Lung (tissue), 12 donors: Measurements from ENCODE around the gene HUNK. TPM values are rescaled to one million over a fixed set of nuclear protein-coding genes. Genes with fewer than 3 reads are reported as not detected.

Experiments used
- ATAC-seq: fragments of 200-7000 bp; cut with Tn5 transposase; one replicate; pipeline ENCODE4 v1.9.1; 2020; ENCODE audit warnings: moderate number of reproducible peaks; ENCODE audit not compliant: insufficient read depth, low FRiP score
- DNase-seq, 3 donors: peaks; one replicate each; pipeline ENCODE4 v3.0.0-alpha.2; 2013 to 2017
- H3K27ac ChIP-seq, 2 donors: one replicate each; pipeline ENCODE4 v1.5.1; 2013; ENCODE audit warnings: mild to moderate bottlenecking in 2 of 2, moderate library complexity in 2 of 2, control low read depth in 1 of 2, inconsistent platforms in 1 of 2, low read depth in 1 of 2, low read length in 1 of 2
- H3K27me3 ChIP-seq, 3 donors: one replicate each; pipeline ENCODE4 v1.5.1; 2013; ENCODE audit warnings: low read length in 2 of 3; ENCODE audit not compliant: control insufficient read depth in 3 of 3, insufficient read depth in 3 of 3
- H3K36me3 ChIP-seq, 4 donors: one replicate each; pipeline ENCODE4 v1.5.1; 2013; ENCODE audit warnings: low read length in 4 of 4, mild to moderate bottlenecking in 1 of 4, moderate library complexity in 1 of 4; ENCODE audit not compliant: control insufficient read depth in 4 of 4, insufficient read depth in 4 of 4
- H3K4me1 ChIP-seq, 5 donors: one replicate each; pipeline ENCODE4 v1.5.1; 2013; ENCODE audit warnings: low read length in 5 of 5, mild to moderate bottlenecking in 2 of 5, moderate library complexity in 1 of 5; ENCODE audit not compliant: control insufficient read depth in 5 of 5, insufficient read depth in 5 of 5
- H3K4me3 ChIP-seq: one replicate; pipeline ENCODE4 v1.5.1; 2013; ENCODE audit warnings: mild to moderate bottlenecking, control low read depth, moderate library complexity
- H3K9ac ChIP-seq, 2 donors: one replicate each; pipeline ENCODE4 v1.5.1; 2013; ENCODE audit warnings: low read length in 2 of 2, control low read depth in 1 of 2; ENCODE audit not compliant: insufficient read depth in 1 of 2
- H3K9me3 ChIP-seq, 4 donors: one replicate each; pipeline ENCODE4 v1.5.1; 2013; ENCODE audit warnings: low read length in 3 of 4, mild to moderate bottlenecking in 1 of 4, moderate library complexity in 1 of 4; ENCODE audit not compliant: control insufficient read depth in 4 of 4, insufficient read depth in 3 of 4
- CTCF ChIP-seq: IDR thresholded peaks from 2 replicates; pipeline ENCODE4 v1.5.1; 2012; ENCODE audit warnings: mild to moderate bottlenecking; ENCODE audit errors: control extremely low read depth, extremely low read depth
- WGBS, 2 donors: extraction: QIAGEN DNeasy Blood & Tissue Kit; methylation state at CpG; one replicate each; pipeline ENCODE4 v1.1.7; 2013; 5-methylcytosine and 5-hydroxymethylcytosine counted together
- polyA plus RNA-seq, 2 donors: library from polyadenylated mRNA; stranded (reverse); fragments of 200-250 nt; gene quantifications; one replicate each; pipeline ENCODE4 v1.2.1, GENCODE V29; 2013
- total RNA-seq, 2 donors: library from RNA; depleted of rRNA in 1 of 2; stranded (reverse); fragments of >200 nt in 1 of 2; gene quantifications; one replicate each; pipeline ENCODE4 v1.2.1, GENCODE V29; 2014 to 2021
- donor health status: control.
- donor health status: control.
- donor health status: Bipolar disorder and iron deficiency.
- donor health status: healthy.
- donor health status: DM: yes; HTN: yes; CAD: no.

HUNK gene
- total and polyA plus RNA-seq, 4 donors = 0.27 to 2.4 (median 1.4) TPM

- 73 to 76% methylated on average over 2 of the region's 2 CpGs for WGBS, 2 donors
- ATAC-seq = no peak
Observed at GRCh38 chr21:31937303-31937702, 64.5 kb downstream of the HUNK start.

GRCh38 chr21:31938330-31939301 is 65.8 kb downstream of the HUNK start:
- Histone ChIP-seq H3K36me3 (no peaks in the 10 kb centered on the region), H3K9ac (peak overlapping the region in 1 of 2 donors; percentile 36), H3K27me3 (no peaks in the 10 kb centered on the region), H3K4me1 (peaks cover 0 to 30% (median 9%) of the 10 kb centered on the region in 5 donors), H3K27ac (no peak overlapping the region), H3K4me3 (no peak overlapping the region), H3K9me3 (no peaks in the 10 kb centered on the region)
- no peak for TF ChIP-seq CTCF
- WGBS, 2 donors = 71 to 73% methylated on average over 15 of the region's 15 CpGs
- peak in 2 of 3 donors; percentile 14 to 21 for DNase-seq
- no peak for ATAC-seq

More at GRCh38 chr21:31937303-31937702, 64.5 kb downstream of the HUNK start:
- Histone ChIP-seq H3K4me1 (peaks cover 0 to 20% (median 5%) of the 10 kb centered on the region in 5 donors), H3K9ac (no peak overlapping the region), H3K36me3 (no peaks in the 10 kb centered on the region), H3K27me3 (no peaks in the 10 kb centered on the region), H3K9me3 (no peaks in the 10 kb centered on the region), H3K4me3 (no peak overlapping the region), H3K27ac (no peak overlapping the region)
- DNase-seq = no peak
- TF ChIP-seq CTCF = no peak

- Histone ChIP-seq H3K4me3 (no peak overlapping the region), H3K4me1 (peaks cover 0 to 56% (median 27%) of the 10 kb centered on the region in 5 donors), H3K36me3 (no peaks in the 10 kb centered on the region), H3K27ac (no peak overlapping the region), H3K27me3 (no peaks in the 10 kb centered on the region), H3K9me3 (no peaks in the 10 kb centered on the region), H3K9ac (no peak overlapping the region)
- DNase-seq (no peak), ATAC-seq (no peak)
- 88 to 93% methylated on average over 6 of the region's 6 CpGs for WGBS, 2 donors
- TF ChIP-seq CTCF = no peak
Observed at GRCh38 chr21:31941694-31942093, 68.9 kb downstream of the HUNK start.
